Thoracic aorta (tissue), 2 donors: Measurements from ENCODE around the gene UNC13A. TPM values are rescaled to one million over a fixed set of nuclear protein-coding genes. Genes with fewer than 3 reads are reported as not detected.

Experiments used
- ATAC-seq: fragments of 150-250 bp; one replicate; pipeline ENCODE4 v1.8.0; 2017; ENCODE audit warnings: low read depth; ENCODE audit not compliant: insufficient number of reproducible peaks, low FRiP score
- DNase-seq: peaks from one replicate; pipeline ENCODE4 v3.0.0-alpha.2; 2020; ENCODE audit warnings: low spot score
- H3K27ac ChIP-seq, 2 donors: fragments of 200-600 bp; sonication (generic); 1 replicate in 1 of 2; 2 replicates in 1 of 2; pipeline ENCODE4 v1.5.1; 2016; ENCODE audit warnings: mild to moderate bottlenecking in 2 of 2, moderate library complexity in 2 of 2
- H3K27me3 ChIP-seq: fragments of 200-600 bp; sonication (generic); replicated peaks from 2 replicates; pipeline ENCODE4 v1.6.0; 2016; ENCODE audit warnings: mild to moderate bottlenecking; ENCODE audit not compliant: insufficient read depth
- H3K36me3 ChIP-seq: fragments of 200-600 bp; sonication (generic); one replicate; pipeline ENCODE4 v1.5.1; 2016
- H3K4me1 ChIP-seq, 2 donors: fragments of 200-600 bp; sonication (generic); 1 replicate in 1 of 2; 2 replicates in 1 of 2; pipeline versions ENCODE4 v1.5.1 to v1.6.0; 2016; ENCODE audit warnings: low read depth in 2 of 2, mild to moderate bottlenecking in 1 of 2; ENCODE audit not compliant: control insufficient read depth in 1 of 2
- H3K4me3 ChIP-seq: fragments of 200-600 bp; sonication (generic); 2 replicates; pipeline ENCODE4 v1.5.1; 2016; ENCODE audit warnings: mild to moderate bottlenecking
- H3K9me3 ChIP-seq: fragments of 200-600 bp; sonication (generic); 2 replicates; pipeline ENCODE4 v1.5.1; 2016
- total RNA-seq, 2 donors: library from RNA; depleted of rRNA; stranded (reverse); fragments of >200 nt; gene quantifications; one replicate each; pipeline versions ENCODE4 v1.1.0 to v1.2.3, GENCODE V29; 2016
- TF ChIP-seq, protein P1 (sequence below): fragments of 200-600 bp; sonication (generic); IDR thresholded peaks from one replicate; pipeline ENCODE4 v1.5.1; 2019; ENCODE audit warnings: antibody characterized with exemption

The UNC13A gene
- total RNA-seq, 2 donors from 2014 or later: 2.1 to 7.7 TPM

DNA sequence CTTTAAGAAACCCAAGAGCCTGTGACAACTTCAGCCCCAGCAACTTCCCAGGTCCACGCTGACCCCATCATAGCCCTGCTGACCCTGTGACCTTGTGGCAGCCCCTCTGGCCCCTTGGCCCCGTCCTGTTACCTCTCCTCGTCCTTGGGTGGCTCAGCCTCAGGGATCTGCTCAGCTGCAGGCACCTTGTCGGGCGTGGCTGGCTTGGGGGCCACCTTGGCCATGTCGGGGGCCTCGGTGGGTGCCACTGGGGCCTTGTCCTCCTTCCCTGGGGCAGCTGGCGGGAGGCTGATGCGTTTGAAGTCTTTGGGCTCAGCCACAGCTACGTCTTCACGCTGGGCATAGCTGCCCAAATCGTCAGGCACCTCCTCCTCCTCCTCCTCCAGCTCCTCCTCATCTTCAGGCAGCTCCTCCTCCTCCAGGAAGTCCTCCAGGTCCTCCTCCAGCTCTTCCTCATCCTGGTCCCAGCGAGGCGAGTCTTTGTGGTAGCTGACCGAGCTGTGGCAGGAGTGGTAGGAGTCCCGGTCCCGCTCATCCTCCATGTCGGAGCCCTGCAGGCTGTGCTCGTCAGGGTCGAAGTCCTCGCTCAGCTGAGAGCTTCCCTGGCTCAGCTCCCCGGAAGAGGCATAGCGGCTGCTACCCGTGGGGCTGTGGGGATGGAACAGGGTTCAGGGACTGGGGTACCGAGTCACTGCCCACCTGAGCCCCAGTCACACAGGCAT is 32.2 kb downstream of the UNC13A start:
- TF ChIP-seq, protein P1, sequence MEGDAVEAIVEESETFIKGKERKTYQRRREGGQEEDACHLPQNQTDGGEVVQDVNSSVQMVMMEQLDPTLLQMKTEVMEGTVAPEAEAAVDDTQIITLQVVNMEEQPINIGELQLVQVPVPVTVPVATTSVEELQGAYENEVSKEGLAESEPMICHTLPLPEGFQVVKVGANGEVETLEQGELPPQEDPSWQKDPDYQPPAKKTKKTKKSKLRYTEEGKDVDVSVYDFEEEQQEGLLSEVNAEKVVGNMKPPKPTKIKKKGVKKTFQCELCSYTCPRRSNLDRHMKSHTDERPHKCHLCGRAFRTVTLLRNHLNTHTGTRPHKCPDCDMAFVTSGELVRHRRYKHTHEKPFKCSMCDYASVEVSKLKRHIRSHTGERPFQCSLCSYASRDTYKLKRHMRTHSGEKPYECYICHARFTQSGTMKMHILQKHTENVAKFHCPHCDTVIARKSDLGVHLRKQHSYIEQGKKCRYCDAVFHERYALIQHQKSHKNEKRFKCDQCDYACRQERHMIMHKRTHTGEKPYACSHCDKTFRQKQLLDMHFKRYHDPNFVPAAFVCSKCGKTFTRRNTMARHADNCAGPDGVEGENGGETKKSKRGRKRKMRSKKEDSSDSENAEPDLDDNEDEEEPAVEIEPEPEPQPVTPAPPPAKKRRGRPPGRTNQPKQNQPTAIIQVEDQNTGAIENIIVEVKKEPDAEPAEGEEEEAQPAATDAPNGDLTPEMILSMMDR: no peak

DNA sequence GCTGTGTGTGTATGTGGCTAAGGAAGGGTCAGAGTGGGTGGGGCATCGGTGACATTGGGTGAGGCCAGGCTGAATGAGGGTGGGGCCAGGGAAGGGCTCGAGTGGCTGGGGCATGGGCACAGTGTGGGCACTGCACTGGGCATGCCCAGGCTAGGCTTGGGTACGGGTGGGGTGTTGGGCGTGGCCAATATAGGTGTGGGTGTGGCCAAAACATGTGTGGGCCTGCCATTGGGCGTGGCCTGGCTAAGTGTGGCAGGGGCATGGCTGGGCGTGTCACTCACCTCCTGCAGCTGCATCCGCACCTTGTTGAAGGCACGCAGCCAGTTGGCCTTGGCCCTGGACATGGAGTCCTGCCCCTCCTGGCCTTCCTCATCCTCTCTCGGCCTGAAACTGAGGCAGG is 33.2 kb downstream of the UNC13A start:
- Histone ChIP-seq H3K4me1 (peaks cover 7 to 16% of the 10 kb centered on the region in 2 donors), H3K27ac (no peak overlapping the region), H3K4me3 (no peak overlapping the region), H3K27me3 (no peaks in the 10 kb centered on the region), H3K36me3 (no peaks in the 10 kb centered on the region), H3K9me3 (no peaks in the 10 kb centered on the region)
- DNase-seq (no peak), ATAC-seq (no peak)
- TF ChIP-seq, protein P1: no peak

More for the DNA sequence above, 32.2 kb downstream of the UNC13A start:
- Histone ChIP-seq H3K36me3 (no peaks in the 10 kb centered on the region), H3K4me3 (no peak overlapping the region), H3K27ac (no peak overlapping the region), H3K4me1 (peaks cover 7 to 20% of the 10 kb centered on the region in 2 donors), H3K27me3 (no peaks in the 10 kb centered on the region), H3K9me3 (no peaks in the 10 kb centered on the region)
- ATAC-seq (no peak), DNase-seq (no peak)

DNA sequence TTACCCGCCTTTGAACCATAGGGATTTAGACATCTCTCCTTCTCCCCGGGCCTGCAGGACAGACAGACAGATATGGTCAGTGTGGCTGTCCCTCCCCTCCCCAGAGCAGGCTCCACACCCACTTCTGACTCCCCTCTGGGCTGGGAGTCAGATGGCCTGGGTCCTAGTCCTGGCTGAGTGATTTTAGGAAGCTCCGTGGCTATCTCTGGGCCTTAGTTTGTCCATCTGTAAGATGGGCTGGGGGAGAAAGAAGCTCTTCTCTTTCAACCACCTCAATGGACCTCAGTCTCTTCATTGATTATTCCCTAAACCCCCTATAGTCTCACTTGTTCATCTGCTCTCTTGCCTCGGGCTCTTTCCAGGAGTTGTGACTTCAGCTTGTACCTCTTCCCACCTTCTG is 35.5 kb downstream of the UNC13A start:
- no peak overlapping the region for H3K27ac ChIP-seq
- no peak overlapping the region for H3K4me3 ChIP-seq
- TF ChIP-seq, protein P1: no peak
- DNase-seq (no peak), ATAC-seq (no peak)
- H3K27me3 ChIP-seq: no peaks in the 10 kb centered on the region
- no peaks in the 10 kb centered on the region for H3K36me3 ChIP-seq
- H3K4me1 ChIP-seq: no peaks in the 10 kb centered on the region
- no peaks in the 10 kb centered on the region for H3K9me3 ChIP-seq

DNA sequence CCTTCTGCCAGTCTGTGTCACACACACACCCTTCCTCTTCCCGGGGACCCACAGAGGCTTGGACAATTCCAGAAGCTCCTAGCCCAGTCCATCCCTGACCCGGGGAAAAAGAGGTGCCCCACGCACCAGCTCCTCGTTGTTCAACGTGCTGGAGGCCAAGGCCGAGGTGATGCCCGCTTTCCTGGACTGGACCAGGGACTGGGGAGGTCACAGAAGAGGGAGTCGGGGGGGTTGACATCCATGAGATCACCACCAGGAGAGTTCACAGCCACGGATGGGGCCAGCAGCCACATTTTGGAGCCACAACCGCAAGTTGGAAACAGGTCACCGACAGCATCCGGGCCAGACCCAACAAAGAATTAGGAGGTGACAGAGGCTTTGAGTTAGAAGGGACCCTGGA is 39.4 kb downstream of the UNC13A start:
- DNase-seq (no peak), ATAC-seq (no peak)
- H3K27ac ChIP-seq: no peak overlapping the region
- H3K4me1 ChIP-seq: no peaks in the 10 kb centered on the region
- TF ChIP-seq, protein P1: no peak
- no peaks in the 10 kb centered on the region for H3K27me3 ChIP-seq
- H3K9me3 ChIP-seq: no peaks in the 10 kb centered on the region
- no peaks in the 10 kb centered on the region for H3K36me3 ChIP-seq
- no peak overlapping the region for H3K4me3 ChIP-seq

DNA sequence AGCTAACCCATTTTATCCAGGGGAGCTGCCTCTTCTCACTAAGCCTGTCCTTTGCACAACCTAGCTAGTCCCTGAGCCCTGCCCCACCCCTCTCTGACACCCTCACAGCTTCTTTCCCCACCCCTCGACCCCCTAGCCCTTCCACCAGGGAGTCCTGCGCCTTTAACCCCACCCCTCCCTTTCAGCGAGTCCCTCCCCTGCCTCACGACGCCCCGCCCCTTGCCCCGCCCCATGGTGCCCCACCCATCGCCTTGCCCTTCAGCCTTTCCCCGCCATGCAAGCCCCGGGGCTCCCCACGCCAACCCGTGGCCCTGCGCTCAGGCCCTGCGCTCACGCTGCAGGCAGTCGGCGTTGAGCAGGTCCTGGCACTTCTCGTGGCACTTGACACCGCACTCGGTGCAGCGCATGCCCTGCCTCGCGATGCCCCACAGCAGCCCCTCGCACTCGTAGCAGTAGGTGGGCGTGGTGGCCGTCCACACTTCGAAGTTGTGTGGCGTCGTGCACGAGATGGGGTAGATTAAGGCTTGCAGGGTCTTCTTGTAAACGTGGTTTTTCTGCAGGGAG is 40.0 kb downstream of the UNC13A start:
- Histone ChIP-seq H3K9me3 (no peaks in the 10 kb centered on the region), H3K36me3 (no peaks in the 10 kb centered on the region), H3K27ac (no peak overlapping the region), H3K4me3 (no peak overlapping the region), H3K4me1 (no peaks in the 10 kb centered on the region), H3K27me3 (no peaks in the 10 kb centered on the region)
- ATAC-seq (no peak), DNase-seq (no peak)
- TF ChIP-seq, protein P1: no peak
